ENCODE data around the gene FAM124B.

The FAM124B gene

GRCh38 chr2:224357098-224357901 is 44.6 kb downstream of the FAM124B start:
- DNase-seq (ENCODE audit: low read depth): peak; percentile 64
- H3K4me3 ChIP-seq (ENCODE audit: low read length): no peak overlapping the region
- peak; percentile 80 for TF ChIP-seq CTCF (conservative IDR thresholded peaks at IDR 0.05; ENCODE audit: low read length)

- peak; percentile 23 for DNase-seq (ENCODE audit: low read depth)
- no peak for TF ChIP-seq CTCF (conservative IDR thresholded peaks at IDR 0.05; ENCODE audit: low read length)
- no peak overlapping the region for H3K4me3 ChIP-seq (ENCODE audit: low read length)
Observed at GRCh38 chr2:224354632-224355211, 47.2 kb downstream of the FAM124B start.

GRCh38 chr2:224350703-224351102 is 51.2 kb downstream of the FAM124B start:
- no peak for TF ChIP-seq CTCF (conservative IDR thresholded peaks at IDR 0.05; ENCODE audit: low read length)
- DNase-seq (ENCODE audit: low read depth): no peak
- H3K4me3 ChIP-seq (ENCODE audit: low read length): no peak overlapping the region

- H3K4me3 ChIP-seq (ENCODE audit: low read length): no peak overlapping the region
- no peak for TF ChIP-seq CTCF (conservative IDR thresholded peaks at IDR 0.05; ENCODE audit: low read length)
- no peak for DNase-seq (ENCODE audit: low read depth)
Observed at GRCh38 chr2:224349396-224349795, 52.5 kb downstream of the FAM124B start.

- no peak for DNase-seq (ENCODE audit: low read depth)
- no peak overlapping the region for H3K4me3 ChIP-seq (ENCODE audit: low read length)
- TF ChIP-seq CTCF (conservative IDR thresholded peaks at IDR 0.05; ENCODE audit: low read length): 0 out of 2 replicates have a peak, but pooled peaks have one; percentile 0
Observed at GRCh38 chr2:224347176-224348051, 54.5 kb downstream of the FAM124B start.

- DNase-seq (ENCODE audit: low read depth): no peak
- no peak for TF ChIP-seq CTCF (conservative IDR thresholded peaks at IDR 0.05; ENCODE audit: low read length)
Observed at GRCh38 chr2:224345492-224345891, 56.4 kb downstream of the FAM124B start.

More at GRCh38 chr2:224345492-224345891, 56.4 kb downstream of the FAM124B start:
- no peak overlapping the region for H3K4me3 ChIP-seq (ENCODE audit: low read length)
